ENCODE data around the gene MGAT3. TPM values are rescaled to one million over a fixed set of nuclear protein-coding genes. Genes with fewer than 3 reads are reported as not detected.

The MGAT3 gene
- total RNA-seq, 2 experiments from 2014 or later: 16.3 to 44.3 TPM

DNA sequence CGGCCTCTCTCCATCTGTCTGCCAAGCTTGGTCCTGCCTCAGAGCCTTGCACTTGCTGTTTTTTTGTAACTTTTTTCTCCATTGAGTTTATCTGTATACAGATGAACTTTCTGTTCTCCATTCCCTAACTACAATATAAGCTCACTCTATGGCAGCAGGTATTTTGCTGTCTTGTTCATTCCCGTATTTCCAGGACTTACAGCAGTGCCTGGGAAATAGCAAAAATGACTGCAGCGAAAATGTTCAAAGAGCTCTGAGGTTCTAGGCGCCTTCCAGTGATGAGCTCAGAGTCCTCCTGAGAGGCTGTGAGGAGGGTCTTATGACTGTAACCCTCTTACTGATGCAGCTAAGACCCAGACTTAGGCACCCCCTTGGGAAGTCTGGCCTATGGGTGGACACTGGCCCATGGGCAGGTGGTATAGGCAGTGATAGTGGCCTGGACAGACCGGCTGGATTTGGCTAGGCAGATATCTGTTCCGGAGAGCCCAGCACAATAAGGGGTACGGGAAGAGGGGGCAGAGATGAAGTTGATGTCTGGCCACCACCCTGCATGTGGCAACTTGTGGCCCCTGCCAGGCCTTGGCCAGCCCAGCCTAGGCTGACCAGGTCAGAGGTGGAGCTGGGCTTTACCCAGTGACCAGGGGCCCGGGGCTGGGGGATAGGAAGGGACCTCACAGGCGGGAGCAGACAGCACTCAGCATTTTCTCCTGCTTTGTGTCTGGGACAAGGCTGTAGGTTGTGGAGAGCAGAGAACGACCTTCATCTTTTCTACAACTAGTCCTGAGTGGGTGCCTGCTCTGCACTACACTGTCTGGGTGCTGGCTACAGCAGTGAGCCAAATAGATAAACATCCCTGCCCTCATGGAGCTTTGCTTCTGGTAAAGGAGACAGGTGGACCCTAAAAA is 68.2 kb downstream of the MGAT3 start:
- H3K36me3 ChIP-seq (ENCODE audit: insufficient read depth, low read length): peaks cover 81% of the 10 kb centered on the region

DNA sequence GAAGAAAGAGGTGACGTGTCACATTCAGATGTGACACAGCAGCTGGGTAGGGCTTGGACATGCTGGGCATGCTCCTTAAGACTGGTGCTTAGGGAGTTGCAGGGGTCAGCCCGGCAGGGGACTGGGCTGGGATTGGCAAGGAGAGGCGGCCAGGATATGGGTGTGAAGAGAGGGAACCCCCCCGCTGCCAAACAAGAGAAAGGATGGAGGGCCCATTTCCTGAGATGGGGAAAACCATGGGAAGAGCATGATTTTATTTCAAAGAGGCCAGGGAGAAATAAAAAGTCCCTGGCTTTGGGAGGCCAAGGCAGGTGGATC is 68.8 kb downstream of the MGAT3 start:
- Histone ChIP-seq H4K20me1 (ENCODE audit: insufficient read depth, low read length) (peaks cover 25% of the 10 kb centered on the region), H3K79me2 (ENCODE audit: insufficient read depth, low read depth, low read length) (peaks cover 45% of the 10 kb centered on the region), H3K27ac (ENCODE audit: low read depth, low read length, poor library complexity, severe bottlenecking) (peak overlapping the region; percentile 95), H3K9me2 (ENCODE audit: insufficient read depth, low read length) (no peaks in the 10 kb centered on the region), H3K9me3 (ENCODE audit: low read length) (no peaks in the 10 kb centered on the region), H3K4me2 (ENCODE audit: low read length) (peak overlapping the region; percentile 81), H2AFZ (ENCODE audit: low read length) (no peak overlapping the region), H3K36me3 (ENCODE audit: insufficient read depth, low read length) (peaks cover 85% of the 10 kb centered on the region), H3K4me3 (ENCODE audit: low read depth, low read length, poor library complexity, severe bottlenecking) (peak overlapping the region; percentile 45), H3K4me1 (ENCODE audit: insufficient read depth, low read length, poor library complexity, severe bottlenecking) (peaks cover 80% of the 10 kb centered on the region)
- intact Hi-C loops (cut with micrococcal nuclease; ENCODE audit: unreplicated experiment): loop anchor here (5.0 kb wide), 3 partner anchors 128 to 373 kb away; partner anchors contain the start of genes CBX7 and TAB1
- no TSS peak for BruUV-seq (replicated peaks)
- ChIA-PET CTCF (ENCODE audit: unreplicated experiment) (no interaction called here), POLR2A (interaction anchor here (0.6 kb wide), 2 partner anchors 849 to 1183 kb away, joined by 3 to 4 read pairs; no protein-coding TSS in a partner anchor)
- no peak for TF ChIP-seq EZH2phosphoT487 (IDR thresholded peaks at IDR 0.05; ENCODE audit: borderline replicate concordance, low read depth, low read length)
- TF ChIP-seq, protein P1, sequence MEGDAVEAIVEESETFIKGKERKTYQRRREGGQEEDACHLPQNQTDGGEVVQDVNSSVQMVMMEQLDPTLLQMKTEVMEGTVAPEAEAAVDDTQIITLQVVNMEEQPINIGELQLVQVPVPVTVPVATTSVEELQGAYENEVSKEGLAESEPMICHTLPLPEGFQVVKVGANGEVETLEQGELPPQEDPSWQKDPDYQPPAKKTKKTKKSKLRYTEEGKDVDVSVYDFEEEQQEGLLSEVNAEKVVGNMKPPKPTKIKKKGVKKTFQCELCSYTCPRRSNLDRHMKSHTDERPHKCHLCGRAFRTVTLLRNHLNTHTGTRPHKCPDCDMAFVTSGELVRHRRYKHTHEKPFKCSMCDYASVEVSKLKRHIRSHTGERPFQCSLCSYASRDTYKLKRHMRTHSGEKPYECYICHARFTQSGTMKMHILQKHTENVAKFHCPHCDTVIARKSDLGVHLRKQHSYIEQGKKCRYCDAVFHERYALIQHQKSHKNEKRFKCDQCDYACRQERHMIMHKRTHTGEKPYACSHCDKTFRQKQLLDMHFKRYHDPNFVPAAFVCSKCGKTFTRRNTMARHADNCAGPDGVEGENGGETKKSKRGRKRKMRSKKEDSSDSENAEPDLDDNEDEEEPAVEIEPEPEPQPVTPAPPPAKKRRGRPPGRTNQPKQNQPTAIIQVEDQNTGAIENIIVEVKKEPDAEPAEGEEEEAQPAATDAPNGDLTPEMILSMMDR (conservative IDR thresholded peaks at IDR 0.05; ENCODE audit: low read length): no peak
- DNase-seq (ENCODE audit: low spot score): no peak

More for the DNA sequence above, 68.2 kb downstream of the MGAT3 start:
- Histone ChIP-seq H3K9me3 (ENCODE audit: low read length) (no peaks in the 10 kb centered on the region), H4K20me1 (ENCODE audit: insufficient read depth, low read length) (peaks cover 25% of the 10 kb centered on the region), H3K9me2 (ENCODE audit: insufficient read depth, low read length) (no peaks in the 10 kb centered on the region), H3K27ac (ENCODE audit: low read depth, low read length, poor library complexity, severe bottlenecking) (peak overlapping the region; percentile 95), H3K79me2 (ENCODE audit: insufficient read depth, low read depth, low read length) (peaks cover 42% of the 10 kb centered on the region), H3K4me1 (ENCODE audit: insufficient read depth, low read length, poor library complexity, severe bottlenecking) (peaks cover 74% of the 10 kb centered on the region), H3K4me3 (ENCODE audit: low read depth, low read length, poor library complexity, severe bottlenecking) (peak overlapping the region; percentile 45), H2AFZ (ENCODE audit: low read length) (no peak overlapping the region), H3K4me2 (ENCODE audit: low read length) (peak overlapping the region; percentile 81)
- no TSS peak for BruUV-seq (replicated peaks)
- POLR2A ChIA-PET: interaction anchor here (0.6 to 1.5 kb wide), 5 partner anchors 10 to 1184 kb away, joined by 3 to 6 read pairs (median 3); no protein-coding TSS in a partner anchor
- no peak for TF ChIP-seq EZH2phosphoT487 (IDR thresholded peaks at IDR 0.05; ENCODE audit: borderline replicate concordance, low read depth, low read length)
- TF ChIP-seq, protein P1 (conservative IDR thresholded peaks at IDR 0.05; ENCODE audit: low read length): no peak
- DNase-seq (ENCODE audit: low spot score): peak; percentile 28
- CTCF ChIA-PET (ENCODE audit: unreplicated experiment): no interaction called here
- intact Hi-C loops (cut with micrococcal nuclease; ENCODE audit: unreplicated experiment): loop anchor here (5.0 kb wide), 3 partner anchors 128 to 373 kb away; partner anchors contain the start of genes CBX7 and TAB1

Measured in OCI-LY7 (cell line).